Ovary (tissue), 3 donors: Measurements from ENCODE around the gene BRDT.

Source experiments
- CTCF ChIP-seq, 3 donors: fragments of 450-650 bp in 2 of 3; fragments of 200-600 bp in 1 of 3; IDR thresholded peaks; one replicate each; pipeline versions ENCODE4 v1.5.1 to v1.8.0; 2016 to 2022; ENCODE audit warnings: antibody characterized with exemption in 3 of 3, mild to moderate bottlenecking in 1 of 3
- EP300 ChIP-seq: sonication (generic); formaldehyde crosslinking; IDR thresholded peaks from one replicate; pipeline ENCODE4 v1.6.1; 2017; ENCODE audit warnings: antibody characterized with exemption
- POLR2A ChIP-seq: fragments of 450-650 bp; IDR thresholded peaks from one replicate; pipeline ENCODE4 v1.6.1; 2017; ENCODE audit warnings: antibody characterized with exemption, mild to moderate bottlenecking, moderate library complexity
- donor health status: DM: no; HTN: no; CAD: no.

- TF ChIP-seq CTCF (IDR thresholded peaks at IDR 0.05) (no peak), EP300 (no peak), POLR2A (no peak)
Measured at GRCh38 chr1:92004129-92004528, 54.9 kb downstream of the BRDT start.
